ENCODE measurements around the gene ABTB2. TPM values are rescaled to one million over a fixed set of nuclear protein-coding genes. Genes with fewer than 3 reads are reported as not detected.

The ABTB2 gene
- total and polyA plus RNA-seq, 2 donors, result 1.6 to 2.6 TPM

- Histone ChIP-seq H3K27me3 (ENCODE audit: control insufficient read depth in 2 of 2, insufficient read depth in 1 of 2, low read length in 1 of 2) (no peaks in the 10 kb centered on the region), H3K9me3 (ENCODE audit: control insufficient read depth in 2 of 2, insufficient read depth in 1 of 2, low read length in 1 of 2) (no peaks in the 10 kb centered on the region), H3K27ac (ENCODE audit: low read depth in 1 of 2, low read length in 1 of 2) (no peak overlapping the region), H3K36me3 (ENCODE audit: control insufficient read depth in 2 of 2, insufficient read depth in 2 of 2, low read length in 1 of 2) (no peaks in the 10 kb centered on the region), H3K4me3 (ENCODE audit: low read length in 2 of 2) (no peak overlapping the region), H3K4me1 (ENCODE audit: control insufficient read depth in 2 of 2, insufficient read depth in 2 of 2, low read length in 2 of 2) (peaks cover 20 to 32% of the 10 kb centered on the region in 2 donors)
- DNase-seq (ENCODE audit: low read depth in 6 of 9, low spot score in 9 of 9), result no peak
- 96% methylated on average over 4 of the region's 4 CpGs for WGBS
Observed at GRCh38 chr11:34317666-34318065, 40.1 kb downstream of the ABTB2 start.

- Histone ChIP-seq H3K4me1 (ENCODE audit: control insufficient read depth in 2 of 2, insufficient read depth in 2 of 2, low read length in 2 of 2) (peaks cover 27 to 37% of the 10 kb centered on the region in 2 donors), H3K9me3 (ENCODE audit: control insufficient read depth in 2 of 2, insufficient read depth in 1 of 2, low read length in 1 of 2) (no peaks in the 10 kb centered on the region), H3K27me3 (ENCODE audit: control insufficient read depth in 2 of 2, insufficient read depth in 1 of 2, low read length in 1 of 2) (no peaks in the 10 kb centered on the region), H3K36me3 (ENCODE audit: control insufficient read depth in 2 of 2, insufficient read depth in 2 of 2, low read length in 1 of 2) (no peaks in the 10 kb centered on the region), H3K4me3 (ENCODE audit: low read length in 2 of 2) (no peak overlapping the region), H3K27ac (ENCODE audit: low read depth in 1 of 2, low read length in 1 of 2) (no peak overlapping the region)
- DNase-seq (ENCODE audit: low read depth in 6 of 9, low spot score in 9 of 9), result no peak
Observed at GRCh38 chr11:34317036-34317360, 40.8 kb downstream of the ABTB2 start.

DNA sequence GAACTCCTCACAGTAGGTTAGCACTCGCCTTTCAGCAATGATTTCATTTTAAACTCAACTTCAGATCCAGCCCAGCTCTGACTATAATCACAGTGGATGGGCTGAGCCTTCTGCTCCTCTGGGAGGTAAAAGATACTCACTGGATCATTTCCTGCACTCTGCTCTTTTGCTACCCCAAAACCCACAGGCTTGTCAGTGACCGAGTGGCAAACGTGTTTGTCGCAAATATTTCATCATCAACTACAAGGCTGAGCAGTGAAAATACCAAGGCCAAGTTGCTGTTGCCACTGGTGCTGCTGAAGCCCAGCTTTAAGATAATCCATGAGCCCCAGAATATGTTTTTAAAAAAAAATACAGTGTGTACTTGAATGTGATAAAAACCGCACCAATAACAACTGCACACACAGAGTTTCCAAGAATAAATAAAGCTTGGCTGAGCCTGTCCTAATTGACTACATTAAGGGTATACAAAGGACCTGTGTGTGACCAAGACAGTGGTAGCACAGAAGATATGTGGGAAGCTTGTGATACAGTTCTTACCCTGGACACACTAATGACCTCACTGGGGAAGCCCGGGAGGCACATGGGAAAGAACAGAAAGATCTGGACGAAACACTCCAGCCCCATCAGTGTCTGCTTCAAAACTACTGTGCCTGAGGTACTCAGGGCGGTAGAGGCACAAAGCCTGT, 41.3 kb downstream of the ABTB2 start:
- H3K9me3 ChIP-seq (ENCODE audit: control insufficient read depth in 2 of 2, insufficient read depth in 1 of 2, low read length in 1 of 2), result no peaks in the 10 kb centered on the region
- H3K27me3 ChIP-seq (ENCODE audit: control insufficient read depth in 2 of 2, insufficient read depth in 1 of 2, low read length in 1 of 2), result no peaks in the 10 kb centered on the region
- H3K36me3 ChIP-seq (ENCODE audit: control insufficient read depth in 2 of 2, insufficient read depth in 2 of 2, low read length in 1 of 2), result no peaks in the 10 kb centered on the region
- WGBS, result 83% methylated on average over 8 of the region's 8 CpGs
- no peak overlapping the region for H3K27ac ChIP-seq (ENCODE audit: low read depth in 1 of 2, low read length in 1 of 2)
- peaks cover 28 to 37% of the 10 kb centered on the region in 2 donors for H3K4me1 ChIP-seq (ENCODE audit: control insufficient read depth in 2 of 2, insufficient read depth in 2 of 2, low read length in 2 of 2)
- no peak for DNase-seq (ENCODE audit: low read depth in 6 of 9, low spot score in 9 of 9)
- H3K4me3 ChIP-seq (ENCODE audit: low read length in 2 of 2), result no peak overlapping the region

- Histone ChIP-seq H3K4me3 (ENCODE audit: low read length in 2 of 2) (no peak overlapping the region), H3K36me3 (ENCODE audit: control insufficient read depth in 2 of 2, insufficient read depth in 2 of 2, low read length in 1 of 2) (no peaks in the 10 kb centered on the region), H3K27ac (ENCODE audit: low read depth in 1 of 2, low read length in 1 of 2) (no peak overlapping the region), H3K27me3 (ENCODE audit: control insufficient read depth in 2 of 2, insufficient read depth in 1 of 2, low read length in 1 of 2) (no peaks in the 10 kb centered on the region), H3K9me3 (ENCODE audit: control insufficient read depth in 2 of 2, insufficient read depth in 1 of 2, low read length in 1 of 2) (no peaks in the 10 kb centered on the region), H3K4me1 (ENCODE audit: control insufficient read depth in 2 of 2, insufficient read depth in 2 of 2, low read length in 2 of 2) (peaks cover 29 to 43% of the 10 kb centered on the region in 2 donors)
- 95% methylated on average over 7 of the region's 7 CpGs for WGBS
- DNase-seq (ENCODE audit: low read depth in 6 of 9, low spot score in 9 of 9), result no peak
Observed at GRCh38 chr11:34315394-34315793, 42.4 kb downstream of the ABTB2 start.

DNA sequence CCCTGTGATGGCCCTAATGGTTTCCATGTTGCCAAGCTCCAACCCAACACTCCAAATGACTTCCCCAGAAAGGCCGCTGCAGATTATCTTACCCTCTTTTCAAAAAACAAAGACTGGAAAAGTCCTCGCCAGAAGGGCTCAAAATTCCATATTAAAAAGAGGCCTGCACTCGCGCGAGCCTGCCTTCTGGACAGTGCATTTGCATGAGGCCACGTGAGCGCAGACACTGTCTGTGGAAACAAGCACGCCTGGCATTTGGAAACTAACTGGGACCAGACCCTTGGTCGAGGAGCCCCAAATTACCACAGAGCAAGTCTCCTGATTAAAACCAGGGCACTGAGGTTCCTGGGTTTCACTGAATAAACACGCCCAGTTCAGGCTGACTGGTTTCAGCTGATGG, 42.9 kb downstream of the ABTB2 start:
- WGBS, result 99% methylated on average over 10 of the region's 10 CpGs
- no peaks in the 10 kb centered on the region for H3K9me3 ChIP-seq (ENCODE audit: control insufficient read depth in 2 of 2, insufficient read depth in 1 of 2, low read length in 1 of 2)

DNA sequence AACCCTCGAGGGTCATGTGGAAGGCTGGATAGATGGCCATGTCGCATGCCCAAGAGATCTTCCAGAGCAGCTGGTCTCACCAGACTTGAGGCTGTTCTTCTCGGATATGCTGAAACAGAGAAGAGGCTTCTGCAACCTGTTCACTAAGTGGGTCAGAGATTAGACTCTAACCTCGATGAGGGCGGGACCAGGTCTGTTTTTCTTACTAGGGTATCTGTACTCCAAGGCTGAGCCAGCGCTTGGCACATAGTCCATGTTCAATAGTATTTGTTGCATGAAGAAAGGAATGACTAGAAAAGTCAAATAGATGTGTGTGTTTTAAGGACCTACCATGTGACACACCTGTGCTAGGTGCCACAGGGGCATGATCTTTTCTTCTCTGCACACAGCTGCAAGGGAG, 43.6 kb downstream of the ABTB2 start:
- H3K9me3 ChIP-seq (ENCODE audit: control insufficient read depth in 2 of 2, insufficient read depth in 1 of 2, low read length in 1 of 2), result no peaks in the 10 kb centered on the region
- peak in 1 of 9 donors; percentile 41 for DNase-seq (ENCODE audit: low read depth in 6 of 9, low spot score in 9 of 9)
- WGBS, result 94% methylated on average over 6 of the region's 6 CpGs
- no peaks in the 10 kb centered on the region for H3K36me3 ChIP-seq (ENCODE audit: control insufficient read depth in 2 of 2, insufficient read depth in 2 of 2, low read length in 1 of 2)
- H3K4me3 ChIP-seq (ENCODE audit: low read length in 2 of 2), result no peak overlapping the region
- H3K27ac ChIP-seq (ENCODE audit: low read depth in 1 of 2, low read length in 1 of 2), result no peak overlapping the region
- H3K4me1 ChIP-seq (ENCODE audit: control insufficient read depth in 2 of 2, insufficient read depth in 2 of 2, low read length in 2 of 2), result peaks cover 32 to 49% of the 10 kb centered on the region in 2 donors
- H3K27me3 ChIP-seq (ENCODE audit: control insufficient read depth in 2 of 2, insufficient read depth in 1 of 2, low read length in 1 of 2), result no peaks in the 10 kb centered on the region

More for the DNA sequence above, 42.9 kb downstream of the ABTB2 start:
- H3K4me3 ChIP-seq (ENCODE audit: low read length in 2 of 2), result no peak overlapping the region
- no peaks in the 10 kb centered on the region for H3K36me3 ChIP-seq (ENCODE audit: control insufficient read depth in 2 of 2, insufficient read depth in 2 of 2, low read length in 1 of 2)
- no peak for DNase-seq (ENCODE audit: low read depth in 6 of 9, low spot score in 9 of 9)
- no peak overlapping the region for H3K27ac ChIP-seq (ENCODE audit: low read depth in 1 of 2, low read length in 1 of 2)
- H3K4me1 ChIP-seq (ENCODE audit: control insufficient read depth in 2 of 2, insufficient read depth in 2 of 2, low read length in 2 of 2), result peaks cover 31 to 47% of the 10 kb centered on the region in 2 donors
- H3K27me3 ChIP-seq (ENCODE audit: control insufficient read depth in 2 of 2, insufficient read depth in 1 of 2, low read length in 1 of 2), result no peaks in the 10 kb centered on the region

- H3K9me3 ChIP-seq (ENCODE audit: control insufficient read depth in 2 of 2, insufficient read depth in 1 of 2, low read length in 1 of 2), result no peaks in the 10 kb centered on the region
- H3K27ac ChIP-seq (ENCODE audit: low read depth in 1 of 2, low read length in 1 of 2), result peak overlapping the region in 1 of 2 donors; percentile 19
- H3K4me1 ChIP-seq (ENCODE audit: control insufficient read depth in 2 of 2, insufficient read depth in 2 of 2, low read length in 2 of 2), result peaks cover 42 to 59% of the 10 kb centered on the region in 2 donors
- peak; percentile 45 to 92 (median 65) for DNase-seq (ENCODE audit: low read depth in 6 of 9, low spot score in 9 of 9)
- no peak overlapping the region for H3K4me3 ChIP-seq (ENCODE audit: low read length in 2 of 2)
- no peaks in the 10 kb centered on the region for H3K36me3 ChIP-seq (ENCODE audit: control insufficient read depth in 2 of 2, insufficient read depth in 2 of 2, low read length in 1 of 2)
- no peaks in the 10 kb centered on the region for H3K27me3 ChIP-seq (ENCODE audit: control insufficient read depth in 2 of 2, insufficient read depth in 1 of 2, low read length in 1 of 2)
- 2% methylated on average over 6 of the region's 6 CpGs for WGBS
Observed at GRCh38 chr11:34313099-34313517, 44.7 kb downstream of the ABTB2 start.

- DNase-seq (ENCODE audit: low read depth in 6 of 9, low spot score in 9 of 9), result no peak
- H3K4me3 ChIP-seq (ENCODE audit: low read length in 2 of 2), result no peak overlapping the region
- WGBS, result 98% methylated on average over 4 of the region's 4 CpGs
- H3K27me3 ChIP-seq (ENCODE audit: control insufficient read depth in 2 of 2, insufficient read depth in 1 of 2, low read length in 1 of 2), result no peaks in the 10 kb centered on the region
- H3K4me1 ChIP-seq (ENCODE audit: control insufficient read depth in 2 of 2, insufficient read depth in 2 of 2, low read length in 2 of 2), result peaks cover 42 to 56% of the 10 kb centered on the region in 2 donors
- H3K27ac ChIP-seq (ENCODE audit: low read depth in 1 of 2, low read length in 1 of 2), result no peak overlapping the region
- no peaks in the 10 kb centered on the region for H3K36me3 ChIP-seq (ENCODE audit: control insufficient read depth in 2 of 2, insufficient read depth in 2 of 2, low read length in 1 of 2)
- no peaks in the 10 kb centered on the region for H3K9me3 ChIP-seq (ENCODE audit: control insufficient read depth in 2 of 2, insufficient read depth in 1 of 2, low read length in 1 of 2)
Observed at GRCh38 chr11:34311126-34311525, 46.7 kb downstream of the ABTB2 start.

DNA sequence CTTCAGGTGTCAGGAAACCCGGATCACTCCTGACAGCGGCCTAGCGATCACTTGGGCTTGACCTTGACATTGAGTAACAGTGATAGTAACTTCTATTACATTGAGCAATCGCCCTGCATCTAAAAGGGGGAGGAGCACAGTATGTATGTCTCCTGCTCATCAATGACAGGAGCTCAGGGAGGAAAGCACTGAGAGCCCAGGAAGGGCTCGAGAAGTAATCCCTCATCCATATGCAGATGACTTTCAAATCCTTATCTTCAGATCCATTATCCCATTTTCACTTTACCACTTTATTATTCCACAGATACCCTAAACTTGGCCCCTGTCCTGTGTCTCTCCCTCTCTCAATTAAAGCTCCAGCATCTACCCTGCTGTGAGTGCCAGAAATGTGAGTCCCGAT, 47.8 kb downstream of the ABTB2 start:
- H3K36me3 ChIP-seq (ENCODE audit: control insufficient read depth in 2 of 2, insufficient read depth in 2 of 2, low read length in 1 of 2), result no peaks in the 10 kb centered on the region
- no peaks in the 10 kb centered on the region for H3K27me3 ChIP-seq (ENCODE audit: control insufficient read depth in 2 of 2, insufficient read depth in 1 of 2, low read length in 1 of 2)
- no peak overlapping the region for H3K27ac ChIP-seq (ENCODE audit: low read depth in 1 of 2, low read length in 1 of 2)
- no peak for DNase-seq (ENCODE audit: low read depth in 6 of 9, low spot score in 9 of 9)
- WGBS, result 87% methylated on average over 6 of the region's 6 CpGs
- H3K9me3 ChIP-seq (ENCODE audit: control insufficient read depth in 2 of 2, insufficient read depth in 1 of 2, low read length in 1 of 2), result no peaks in the 10 kb centered on the region
- H3K4me1 ChIP-seq (ENCODE audit: control insufficient read depth in 2 of 2, insufficient read depth in 2 of 2, low read length in 2 of 2), result peaks cover 42 to 49% of the 10 kb centered on the region in 2 donors
- H3K4me3 ChIP-seq (ENCODE audit: low read length in 2 of 2), result no peak overlapping the region
